Prostate gland (tissue), 2 donors: ENCODE data around the gene ATP8B3.

Experiments used
- CTCF ChIP-seq, 4 experiments: fragments of 200-600 bp in 2 of 4; fragments of 450-650 bp in 2 of 4; sonication (generic) in 2 of 4; IDR thresholded peaks; 1 replicate in 3 of 4; 2 replicates in 1 of 4; pipeline ENCODE4 v1.5.1; 2016 to 2019; ENCODE audit warnings: antibody characterized with exemption in 4 of 4, mild to moderate bottlenecking in 2 of 4, moderate library complexity in 2 of 4
- POLR2A ChIP-seq: fragments of 450-650 bp; IDR thresholded peaks from one replicate; pipeline ENCODE4 v1.6.1; 2016; ENCODE audit warnings: antibody characterized with exemption, mild to moderate bottlenecking
- POLR2AphosphoS5 ChIP-seq: sonication (generic); formaldehyde crosslinking; IDR thresholded peaks from one replicate; pipeline ENCODE4 v1.6.1; 2017; ENCODE audit warnings: antibody characterized with exemption

- TF ChIP-seq CTCF (IDR thresholded peaks at IDR 0.05): no peak
- TF ChIP-seq POLR2AphosphoS5: peak; percentile 20
- TF ChIP-seq POLR2A: peak; percentile 69
These were observed 43.2 kb upstream of the ATP8B3 start for GRCh38 chr19:1855040-1855827.
